GM12878 (cell line): Measurements from ENCODE around the gene PRDX1. TPM values are rescaled to one million over a fixed set of nuclear protein-coding genes. Genes with fewer than 3 reads are reported as not detected.

Experiments
- FOXK2 ChIP-seq: fragments of 450-650 bp; IDR thresholded peaks from 2 replicates; pipeline ENCODE4 v1.6.1; 2017; ENCODE audit warnings: mild to moderate bottlenecking, moderate library complexity
- MLLT1 ChIP-seq: fragments of 450-650 bp; IDR thresholded peaks from 2 replicates; pipeline ENCODE4 v1.6.1; 2016; ENCODE audit warnings: mild to moderate bottlenecking
- SKIL ChIP-seq: fragments of 450-650 bp; IDR thresholded peaks from 2 replicates; pipeline ENCODE4 v1.6.1; 2017; ENCODE audit warnings: mild to moderate bottlenecking, low read depth, inconsistent platforms; ENCODE audit not compliant: poor library complexity, severe bottlenecking
- ZNF687 ChIP-seq: fragments of 450-650 bp; IDR thresholded peaks from 2 replicates; pipeline ENCODE4 v1.6.1; 2017; ENCODE audit warnings: mild to moderate bottlenecking, moderate library complexity
- polyA plus RNA-seq, 11 experiments: library from polyadenylated mRNA; depleted of rRNA in 4 of 11; unstranded in 6 of 11; stranded (reverse) in 5 of 11; fragments of >200 nt; fragmentation: Nextera tagmentation in 4 of 11; fragmentation: Illumina TruSeq in 1 of 11; extraction: Ambion mirVana in 4 of 11; extraction: Trizol in 1 of 11; gene quantifications; 1 replicate in 1 of 11; 2 replicates in 10 of 11; pipeline versions ENCODE4 v1.2.1 to v1.2.3, GENCODE V29; 2011 to 2016; ENCODE audit warnings: inconsistent platforms in 2 of 11, missing spikeins in 2 of 11, low read depth in 1 of 11
- total RNA-seq, 4 experiments: library from RNA; depleted of rRNA in 3 of 4; stranded (reverse); fragments of >200 nt in 3 of 4; fragmentation: Illumina TruSeq in 1 of 4; extraction: Trizol in 1 of 4; gene quantifications; 2 replicates each; pipeline versions ENCODE4 v1.2.1 to v1.2.3, GENCODE V29; 2013 to 2021

PRDX1 gene
- total and polyA plus RNA-seq, 10 of the 15 experiments (the other 5 are each of a cell fraction or from before 2014, with no cell fraction given) = 659 to 1,775 (median 811) TPM

GRCh38 chr1:45550401-45551351, 29.0 kb upstream of the PRDX1 start, which contains the start of gene AKR1A1 (continued):
- TF ChIP-seq SKIL (peak; percentile 22), FOXK2 (peak; percentile 92), ZNF687 (peak; percentile 98), MLLT1 (peak; percentile 99)
